Fibroblast of skin of right biceps (primary cell): ENCODE results near the gene MYO1B.

ENCODE experiments used
- DNase-seq: peaks from one replicate; pipeline ENCODE4 v3.0.0-alpha.2; 2013

Gene MYO1B

DNA sequence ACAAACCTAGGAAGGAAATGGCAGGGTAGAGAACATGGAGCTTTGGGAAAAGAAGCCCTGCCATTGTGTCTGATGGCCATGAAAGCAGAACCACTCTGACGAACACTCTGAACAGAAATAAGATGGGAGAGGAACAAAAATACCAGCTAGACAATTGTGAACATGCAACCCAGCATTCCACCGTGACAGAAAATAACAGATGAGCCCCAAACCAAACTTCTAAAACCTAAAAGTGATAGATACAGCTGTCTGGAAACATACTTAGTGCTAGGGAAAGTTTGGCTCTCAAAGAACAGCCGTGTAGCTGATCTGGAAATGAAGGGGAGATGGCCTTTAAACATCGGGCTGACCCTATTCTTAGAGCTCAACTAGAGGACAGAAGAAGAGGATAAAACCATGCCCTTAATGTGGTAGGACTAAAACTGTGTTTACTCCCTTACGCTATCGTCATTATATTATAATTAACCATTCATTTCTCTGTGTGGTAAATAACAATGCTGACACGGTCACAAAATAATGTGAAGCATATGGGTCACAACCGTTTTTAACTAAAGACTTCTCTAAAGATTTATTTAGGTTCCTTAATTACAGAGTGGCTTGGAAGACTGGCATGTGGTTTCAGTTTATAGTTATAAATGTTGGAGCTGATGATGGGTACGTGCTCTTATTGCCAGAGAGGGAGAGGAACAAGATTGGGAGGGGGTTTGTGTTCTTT lies 80.6 kb downstream of the MYO1B start:
- DNase-seq, result peak; percentile 44

GRCh38 chr2:191327484-191327883 lies 82.3 kb downstream of the MYO1B start:
- no peak for DNase-seq

DNA sequence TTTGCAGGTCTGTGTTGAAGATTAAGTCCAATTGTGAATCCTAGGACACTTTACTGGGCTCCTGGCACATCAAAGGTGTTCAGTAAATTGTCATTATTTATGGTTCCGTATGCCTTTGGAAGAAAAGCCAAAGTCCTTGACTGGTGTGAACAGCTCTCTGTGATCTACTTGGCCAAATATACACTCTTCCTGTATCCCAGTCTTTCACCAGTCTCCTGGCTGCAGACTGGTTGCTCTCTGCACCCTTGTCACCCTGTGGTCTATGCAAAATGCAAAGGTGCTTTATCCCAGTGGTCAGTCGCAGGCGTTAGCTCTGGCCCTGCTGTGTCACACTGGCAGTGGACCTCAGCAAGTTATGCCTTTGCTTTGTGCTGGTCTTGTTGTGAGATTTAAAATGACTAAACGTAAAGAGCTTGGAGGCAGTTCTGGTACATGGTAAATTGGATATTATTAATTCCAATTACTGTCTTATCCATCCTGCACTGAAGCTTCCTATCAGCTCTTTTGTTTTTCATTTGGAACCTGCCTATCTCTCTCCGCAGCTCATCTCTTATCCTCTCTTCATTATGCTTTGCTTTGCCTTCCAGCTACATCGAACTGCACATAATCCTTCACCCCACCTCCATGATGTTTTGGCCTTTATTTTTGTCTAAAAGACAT lies 83.1 kb downstream of the MYO1B start:
- DNase-seq, result no peak

DNA sequence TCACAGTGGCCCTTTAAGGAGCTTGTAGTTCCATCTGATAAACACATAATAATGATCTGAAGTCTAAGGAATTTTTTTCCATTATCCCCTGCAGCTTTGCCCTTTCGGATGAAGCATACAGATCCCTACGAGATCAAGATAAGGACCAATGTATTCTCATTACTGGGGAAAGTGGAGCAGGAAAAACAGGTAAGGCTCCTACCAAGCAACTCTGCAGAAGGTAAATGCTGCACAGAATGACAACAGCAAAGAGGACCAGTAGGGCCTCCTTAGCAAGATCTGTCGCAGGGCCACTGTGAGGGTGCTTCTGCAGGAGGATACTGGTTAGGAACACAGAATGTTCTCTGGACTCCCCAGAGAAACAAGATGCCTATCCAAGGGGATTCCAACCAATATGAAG lies 84.6 kb downstream of the MYO1B start:
- DNase-seq, result no peak

DNA sequence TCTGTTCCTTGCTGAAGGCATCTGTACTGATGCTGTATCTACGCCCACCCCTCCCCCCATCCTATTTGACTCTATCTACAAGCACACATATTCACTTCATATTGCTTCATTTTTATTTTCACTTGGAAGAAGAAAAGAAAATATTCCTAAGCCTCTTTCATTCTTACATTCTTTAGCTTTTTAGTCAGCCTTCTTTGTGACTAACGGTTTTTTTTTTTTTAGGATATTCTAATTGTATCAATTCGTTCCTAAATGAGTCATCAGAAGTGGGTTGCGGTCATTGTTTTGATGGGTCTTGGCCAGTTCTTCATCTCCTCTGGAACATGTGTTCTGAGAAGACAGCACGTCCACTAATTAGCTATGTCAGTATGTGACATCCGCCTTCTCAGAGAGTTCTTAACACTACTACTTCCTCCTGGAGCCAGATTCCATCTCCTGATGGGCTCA lies 88.7 kb downstream of the MYO1B start:
- DNase-seq, result peak; percentile 99

GRCh38 chr2:191335875-191336464 lies 90.8 kb downstream of the MYO1B start:
- no peak for DNase-seq

DNA sequence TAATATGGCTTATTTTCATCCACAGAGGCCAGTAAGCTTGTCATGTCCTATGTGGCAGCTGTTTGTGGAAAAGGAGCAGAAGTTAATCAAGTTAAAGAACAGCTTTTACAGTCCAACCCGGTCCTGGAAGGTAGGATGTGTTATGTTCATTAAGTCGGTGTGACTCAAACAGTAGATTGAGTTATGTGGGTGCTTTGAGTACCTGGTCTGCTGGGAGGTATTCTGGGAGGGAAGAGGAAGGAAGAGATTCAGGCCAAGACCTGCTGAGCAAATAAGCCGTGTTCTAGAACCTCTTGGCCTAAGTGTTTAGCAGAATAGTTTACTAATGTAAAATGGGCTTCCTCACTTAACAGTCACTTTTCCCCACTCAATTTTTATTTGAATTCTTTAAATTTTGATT lies 96.2 kb downstream of the MYO1B start:
- no peak for DNase-seq

DNA sequence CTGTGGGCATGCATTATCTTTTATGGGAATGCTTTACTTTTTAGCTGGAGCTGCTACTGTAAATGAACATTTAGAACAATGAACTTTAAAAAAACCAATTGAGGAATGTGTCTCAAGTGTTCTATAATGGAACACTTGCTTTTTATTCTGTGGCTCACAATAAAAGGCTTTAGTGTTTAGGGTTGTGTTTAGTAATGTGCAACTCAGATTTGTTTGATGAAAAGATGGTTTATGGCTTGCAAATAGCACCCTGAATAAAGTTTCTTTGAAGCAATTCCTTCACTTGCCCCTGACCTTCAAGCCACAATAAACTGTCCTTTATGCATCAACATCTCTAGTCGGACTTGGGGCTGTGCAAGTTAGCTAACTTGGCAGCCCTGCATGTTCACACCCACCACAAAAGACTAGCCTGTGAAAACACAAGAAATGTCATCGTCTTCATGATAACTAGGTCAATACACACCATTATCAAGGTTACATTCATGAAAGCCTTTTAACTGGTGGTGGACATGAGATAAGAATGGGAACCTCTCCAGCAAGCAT lies 98.7 kb downstream of the MYO1B start:
- no peak for DNase-seq

- DNase-seq, result peak; percentile 52
Observed at GRCh38 chr2:191345788-191346187, 100.6 kb downstream of the MYO1B start.

GRCh38 chr2:191347154-191347553 lies 102.0 kb downstream of the MYO1B start:
- no peak for DNase-seq

- peak; percentile 69 for DNase-seq
Observed at GRCh38 chr2:191347881-191348280, 102.7 kb downstream of the MYO1B start.

DNA sequence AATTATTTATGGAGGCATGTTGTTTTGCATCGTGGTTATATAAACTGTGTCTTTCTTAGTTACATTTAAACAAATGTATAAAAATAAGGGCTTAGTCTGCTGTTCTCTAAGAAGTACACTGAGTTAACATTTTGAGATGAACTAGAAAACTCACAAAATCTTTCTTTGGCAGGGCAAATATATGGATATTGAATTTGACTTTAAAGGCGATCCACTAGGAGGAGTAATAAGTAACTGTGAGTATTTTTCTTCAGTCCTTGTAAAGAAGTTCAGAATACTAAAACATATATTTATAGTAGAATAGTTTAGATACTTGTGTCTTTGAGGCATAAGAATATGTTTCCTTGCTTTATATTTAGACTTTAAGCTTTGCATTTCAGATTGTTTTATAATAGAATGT lies 104.8 kb downstream of the MYO1B start:
- DNase-seq, result no peak

GRCh38 chr2:191350826-191351225 lies 105.6 kb downstream of the MYO1B start:
- DNase-seq, result peak; percentile 71

- DNase-seq, result peak; percentile 80
Observed at GRCh38 chr2:191351298-191351697, 106.1 kb downstream of the MYO1B start.

GRCh38 chr2:191351921-191352320 lies 106.7 kb downstream of the MYO1B start:
- peak; percentile 71 for DNase-seq

- DNase-seq, result peak; percentile 87
Observed at GRCh38 chr2:191352536-191352935, 107.3 kb downstream of the MYO1B start.

DNA sequence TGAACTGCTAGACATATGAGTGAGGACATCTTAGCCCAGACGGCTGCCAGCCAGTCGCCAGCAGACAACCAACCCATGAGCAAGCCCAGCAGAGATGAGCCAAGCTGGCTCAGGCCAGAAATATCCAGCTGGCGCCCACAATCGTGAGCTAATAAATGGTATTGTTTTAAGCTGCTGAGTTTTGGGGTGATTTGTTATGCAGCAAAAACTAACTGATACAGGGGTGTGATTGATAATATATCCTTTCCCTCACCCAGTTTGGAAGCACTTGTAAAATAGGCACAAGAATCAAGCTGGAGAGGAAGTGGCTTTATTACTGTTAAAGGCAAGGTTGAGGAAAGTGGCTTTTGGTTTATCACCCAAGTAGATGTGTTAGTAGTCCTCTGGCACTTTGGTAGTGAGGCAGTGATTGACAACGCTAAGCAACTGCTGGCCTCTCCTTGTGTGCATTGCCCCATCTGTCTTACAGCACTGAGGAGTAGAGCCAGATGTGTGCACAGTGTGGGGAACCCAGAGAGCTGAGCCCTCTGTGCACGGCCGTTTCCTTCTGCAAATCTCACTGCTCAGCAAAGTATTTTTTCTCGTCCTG lies 110.1 kb downstream of the MYO1B start:
- no peak for DNase-seq

GRCh38 chr2:191357678-191358077 lies 112.5 kb downstream of the MYO1B start:
- no peak for DNase-seq

DNA sequence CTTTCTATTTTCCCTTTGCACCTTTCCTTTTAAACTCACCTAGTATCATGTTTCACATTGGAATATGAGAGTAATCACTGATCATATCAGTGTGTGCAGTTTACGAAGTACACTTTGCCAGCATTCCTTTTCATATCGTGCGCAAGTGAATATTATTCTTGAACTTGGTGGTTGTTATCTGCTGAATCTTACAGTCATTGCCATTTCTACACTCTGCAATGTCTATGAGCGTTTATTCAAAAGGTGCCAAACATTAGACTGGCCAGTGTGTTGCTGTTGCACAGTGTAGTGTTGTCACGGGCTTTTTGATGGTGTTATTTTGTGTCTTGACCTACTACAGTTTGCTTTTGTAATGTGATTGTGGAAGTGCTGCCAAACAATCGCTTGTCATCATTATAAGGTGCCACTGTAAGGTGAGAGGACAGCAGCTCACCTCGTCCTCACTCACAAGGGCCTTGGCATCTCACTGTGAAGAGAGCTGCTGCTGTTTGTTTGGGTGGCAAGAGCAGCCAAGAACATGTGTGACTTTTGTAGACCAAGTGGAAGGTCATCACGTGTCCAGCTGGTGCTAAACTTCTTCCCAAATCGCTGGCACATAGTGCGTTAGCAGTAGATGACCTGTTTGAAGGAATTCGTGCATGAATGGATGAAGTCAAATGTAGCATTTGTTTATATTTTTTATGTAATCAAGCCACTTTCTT lies 113.3 kb downstream of the MYO1B start:
- DNase-seq, result no peak

DNA sequence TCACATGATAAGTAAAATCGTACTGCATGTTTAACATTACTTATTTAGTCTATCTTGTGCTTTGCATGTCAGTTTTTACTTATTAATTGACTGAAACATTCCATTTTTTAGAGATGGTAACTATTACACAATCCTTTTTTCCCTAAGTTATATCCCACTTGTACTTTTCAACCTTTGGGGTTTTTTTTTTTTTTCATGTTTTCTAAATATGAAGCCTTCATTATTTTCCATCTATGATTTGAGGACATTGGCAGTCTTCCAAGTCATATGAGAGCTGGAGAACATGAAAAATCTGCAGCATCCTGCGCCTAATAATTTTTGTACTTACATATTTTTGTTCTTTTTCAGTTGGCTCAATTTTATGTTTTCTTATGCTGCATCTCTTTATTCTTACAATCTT lies 113.9 kb downstream of the MYO1B start:
- DNase-seq, result no peak

- no peak for DNase-seq
Observed at GRCh38 chr2:191360918-191361317, 115.7 kb downstream of the MYO1B start.

- DNase-seq, result no peak
Observed at GRCh38 chr2:191362841-191363240, 117.6 kb downstream of the MYO1B start.

- DNase-seq, result no peak
Observed at GRCh38 chr2:191363267-191363666, 118.1 kb downstream of the MYO1B start.
